DMS153 treated with DMSO at 0.1 percent for 48 hours (cell line): ENCODE data around the gene PTPN6.
A peak's percentile ranks its signal among the peaks of the same experiment; 100 is the strongest.
"Not testable (repeated sequence)": the region's sequence is repeated elsewhere in the genome, so short reads cannot be mapped to it uniquely, and the experiment has no call there.

Experiments used
- DNase-seq: peaks from one replicate; lab custom pipeline; 2025; ENCODE audit not compliant: unreplicated experiment; lab: John Stamatoyannopoulos, UW

Gene PTPN6

GRCh38 chr12:6950811-6951540, at the start of gene PTPN6:
Gene PTPN6, plus strand, starts transcription at chr12:6951356. Its CDS starts 157 bp downstream, at chr12:6951513.
- no peak for DNase-seq

GRCh38 chr12:6902448-6902847, 48.7 kb upstream of the PTPN6 start:
- DNase-seq: no peak

- DNase-seq: no peak
Observed at GRCh38 chr12:6903722-6904121, 47.4 kb upstream of the PTPN6 start.

- DNase-seq: peak; percentile 97
Observed at GRCh38 chr12:6904280-6905276, 46.6 kb upstream of the PTPN6 start, which contains the start of gene LRRC23. Gene LRRC23, plus strand, starts transcription at chr12:6904822. Its CDS starts 812 bp downstream, at chr12:6905634.

GRCh38 chr12:6905414-6906040, 45.6 kb upstream of the PTPN6 start:
- no peak for DNase-seq

- not testable (repeated sequence) for DNase-seq
Observed at GRCh38 chr12:6908141-6908540, 43.0 kb upstream of the PTPN6 start.

- DNase-seq: no peak
Observed at GRCh38 chr12:6909421-6910145, 41.6 kb upstream of the PTPN6 start.

GRCh38 chr12:6912164-6912935, 38.8 kb upstream of the PTPN6 start:
- DNase-seq: no peak

GRCh38 chr12:6914246-6914946, 36.8 kb upstream of the PTPN6 start, which contains the start of gene ENO2:
Gene ENO2, plus strand, starts transcription at chr12:6914580. Its CDS starts 1,253 bp downstream, at chr12:6915833.
- peak; percentile 38 for DNase-seq

- no peak for DNase-seq
Observed at GRCh38 chr12:6914947-6915788, 36.0 kb upstream of the PTPN6 start.

GRCh38 chr12:6915789-6916285, 35.3 kb upstream of the PTPN6 start:
- DNase-seq: no peak

GRCh38 chr12:6916426-6917200, 34.5 kb upstream of the PTPN6 start:
- DNase-seq: no peak

- DNase-seq: no peak
Observed at GRCh38 chr12:6917491-6918231, 33.5 kb upstream of the PTPN6 start.

GRCh38 chr12:6919588-6919987, 31.6 kb upstream of the PTPN6 start:
- no peak for DNase-seq

GRCh38 chr12:6921539-6921938, 29.6 kb upstream of the PTPN6 start:
- DNase-seq: no peak
